Measurements from ENCODE around the gene PCNX2.
A peak's percentile ranks its signal among the peaks of the same experiment; 100 is the strongest.
"Not testable (repeated sequence)": the region's sequence is repeated elsewhere in the genome, so short reads cannot be mapped to it uniquely, and the experiment has no call there.

DNA sequence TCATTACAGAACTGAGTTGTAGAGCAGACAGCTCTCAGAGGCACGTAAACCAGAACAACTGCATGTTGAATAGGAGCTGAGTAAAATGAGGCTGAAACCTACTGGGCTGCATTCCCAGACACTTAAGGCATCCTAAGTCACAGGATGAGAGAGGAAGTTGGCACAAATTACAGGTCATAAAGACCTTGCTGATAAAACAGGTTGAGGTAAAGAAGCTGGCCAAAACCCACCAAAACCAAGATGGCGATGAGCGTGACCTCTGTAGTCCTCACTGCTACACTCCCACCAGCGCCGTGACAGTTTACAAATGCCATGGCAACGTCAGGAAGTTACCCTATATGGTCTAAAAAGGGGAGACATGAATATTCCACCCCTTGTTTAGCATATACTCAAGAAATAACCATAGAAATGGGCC, 187.8 kb downstream of the PCNX2 start:
- peak; percentile 66 for TF ChIP-seq TEAD4 (IDR thresholded peaks at IDR 0.05)
- TF ChIP-seq NFIC (IDR thresholded peaks at IDR 0.05): peak; percentile 72; the same call in 1 of the 2 replicates
- TF ChIP-seq USF1 (IDR thresholded peaks at IDR 0.05); CEBPB (IDR thresholded peaks at IDR 0.05); TAF1 (IDR thresholded peaks at IDR 0.05; ENCODE audit: low read depth); CREB1 (IDR thresholded peaks at IDR 0.05; ENCODE audit: low read depth); EGR1 (IDR thresholded peaks at IDR 0.05): not testable (repeated sequence)
- peak; percentile 78 for TF ChIP-seq EP300 (IDR thresholded peaks at IDR 0.05; ENCODE audit: borderline replicate concordance)
